HG03571 (cell line): Measurements from ENCODE around the gene RNLS.

Experiments used
- ATAC-seq: cut with Tn5 transposase; IDR thresholded peaks from one replicate; pipeline ENCODE4 v1.9.1; 2021; ENCODE audit not compliant: unreplicated experiment

The RNLS gene

GRCh38 chr10:88270061-88270808 is 312.9 kb downstream of the RNLS start:
- no peak for ATAC-seq

GRCh38 chr10:88262591-88263234 is 320.4 kb downstream of the RNLS start:
- no peak for ATAC-seq

- ATAC-seq, result no peak
These were observed 322.0 kb downstream of the RNLS start for GRCh38 chr10:88261152-88261551.

- ATAC-seq, result no peak
These were observed 322.6 kb downstream of the RNLS start for GRCh38 chr10:88260329-88261051.

- ATAC-seq, result no peak
These were observed 323.7 kb downstream of the RNLS start for GRCh38 chr10:88259381-88259780.

GRCh38 chr10:88256886-88257285 is 326.2 kb downstream of the RNLS start:
- no peak for ATAC-seq

GRCh38 chr10:88256013-88256680 is 327.0 kb downstream of the RNLS start:
- ATAC-seq, result no peak

GRCh38 chr10:88254091-88254490 is 329.0 kb downstream of the RNLS start:
- no peak for ATAC-seq

- no peak for ATAC-seq
These were observed 329.5 kb downstream of the RNLS start for GRCh38 chr10:88253622-88254021.

GRCh38 chr10:88253128-88253527 is 330.0 kb downstream of the RNLS start:
- ATAC-seq, result no peak

- no peak for ATAC-seq
These were observed 333.7 kb downstream of the RNLS start for GRCh38 chr10:88249450-88249849.

- ATAC-seq, result no peak
These were observed 336.4 kb downstream of the RNLS start for GRCh38 chr10:88246675-88247074.

GRCh38 chr10:88245974-88246511 is 337.1 kb downstream of the RNLS start:
- ATAC-seq, result no peak

GRCh38 chr10:88244781-88245625 is 338.1 kb downstream of the RNLS start:
- ATAC-seq, result no peak

GRCh38 chr10:88243836-88244730 is 339.0 kb downstream of the RNLS start:
- no peak for ATAC-seq

GRCh38 chr10:88243202-88243744 is 339.8 kb downstream of the RNLS start:
- ATAC-seq, result no peak

GRCh38 chr10:88241501-88241900 is 341.6 kb downstream of the RNLS start:
- ATAC-seq, result no peak

- ATAC-seq, result no peak
These were observed 343.9 kb downstream of the RNLS start for GRCh38 chr10:88239212-88239611.

- ATAC-seq, result no peak
These were observed 344.6 kb downstream of the RNLS start for GRCh38 chr10:88238615-88238914.
